GM21447 (cell line): ENCODE data around the gene LEPROT.
A peak's percentile ranks its signal among the peaks of the same experiment; 100 is the strongest.
"Not testable (repeated sequence)": the region's sequence is repeated elsewhere in the genome, so short reads cannot be mapped to it uniquely, and the experiment has no call there.

ENCODE experiments used
- ATAC-seq: cut with Tn5 transposase; IDR thresholded peaks from one replicate; pipeline ENCODE4 v1.9.1; 2021; ENCODE audit not compliant: unreplicated experiment

Gene LEPROT

GRCh38 chr1:65435987-65436386 is 15.5 kb downstream of the LEPROT start:
- no peak for ATAC-seq

GRCh38 chr1:65437616-65438015 is 17.1 kb downstream of the LEPROT start:
- no peak for ATAC-seq

- ATAC-seq, result no peak
Observed at GRCh38 chr1:65440322-65440900, 19.9 kb downstream of the LEPROT start.

- ATAC-seq, result no peak
Observed at GRCh38 chr1:65440915-65441314, 20.4 kb downstream of the LEPROT start.

- ATAC-seq, result no peak
Observed at GRCh38 chr1:65441464-65441863, 21.0 kb downstream of the LEPROT start.

- no peak for ATAC-seq
Observed at GRCh38 chr1:65442442-65442841, 22.0 kb downstream of the LEPROT start.

GRCh38 chr1:65443647-65444046 is 23.2 kb downstream of the LEPROT start:
- ATAC-seq, result no peak

- no peak for ATAC-seq
Observed at GRCh38 chr1:65444128-65444640, 23.7 kb downstream of the LEPROT start.

- ATAC-seq, result no peak
Observed at GRCh38 chr1:65445837-65446236, 25.4 kb downstream of the LEPROT start.

- ATAC-seq, result no peak
Observed at GRCh38 chr1:65449214-65449823, 28.9 kb downstream of the LEPROT start.

- ATAC-seq, result not testable (repeated sequence)
Observed at GRCh38 chr1:65455678-65456077, 35.2 kb downstream of the LEPROT start.

- no peak for ATAC-seq
Observed at GRCh38 chr1:65456481-65456880, 36.0 kb downstream of the LEPROT start.

GRCh38 chr1:65457868-65458267 is 37.4 kb downstream of the LEPROT start:
- ATAC-seq, result no peak

GRCh38 chr1:65458730-65459396 is 38.4 kb downstream of the LEPROT start:
- no peak for ATAC-seq

GRCh38 chr1:65459397-65459768 is 38.9 kb downstream of the LEPROT start:
- ATAC-seq, result peak; percentile 70

- ATAC-seq, result not testable (repeated sequence)
Observed at GRCh38 chr1:65465837-65466236, 45.4 kb downstream of the LEPROT start.

- ATAC-seq, result no peak
Observed at GRCh38 chr1:65467536-65467935, 47.1 kb downstream of the LEPROT start.

GRCh38 chr1:65469126-65469888 is 48.8 kb downstream of the LEPROT start:
- no peak for ATAC-seq

- ATAC-seq, result no peak
Observed at GRCh38 chr1:65469889-65470340, 49.4 kb downstream of the LEPROT start.

GRCh38 chr1:65470766-65471165 is 50.3 kb downstream of the LEPROT start:
- no peak for ATAC-seq

GRCh38 chr1:65471213-65471833 is 50.9 kb downstream of the LEPROT start:
- no peak for ATAC-seq
